Nephron (organoid): Measurements from ENCODE around the gene ANKRD11.
A peak's percentile ranks its signal among the peaks of the same experiment; 100 is the strongest.
"Not testable (repeated sequence)": the region's sequence is repeated elsewhere in the genome, so short reads cannot be mapped to it uniquely, and the experiment has no call there.

Experiments used
- H3K27ac Mint-ChIP-seq, 3 experiments: 2 replicates each; pipeline ENCODE4 v1.8.0; 2020; ENCODE audit warnings: mixed read lengths in 3 of 3, mild to moderate bottlenecking in 2 of 3, moderate library complexity in 1 of 3
- H3K27me3 Mint-ChIP-seq: 2 replicates; pipeline ENCODE4 v1.8.0; 2021; ENCODE audit warnings: low read depth, mild to moderate bottlenecking, moderate library complexity, mixed read lengths
- H3K36me3 Mint-ChIP-seq: 2 replicates; pipeline ENCODE4 v1.8.0; 2020; ENCODE audit warnings: low read depth, mixed read lengths
- H3K4me1 Mint-ChIP-seq: 2 replicates; pipeline ENCODE4 v1.8.0; 2020; ENCODE audit warnings: mixed read lengths
- H3K4me3 Mint-ChIP-seq, 3 experiments: 2 replicates each; pipeline ENCODE4 v1.8.0; 2020; ENCODE audit warnings: mild to moderate bottlenecking in 3 of 3, mixed read lengths in 3 of 3, moderate library complexity in 2 of 3
- H3K9me3 Mint-ChIP-seq: 2 replicates; pipeline ENCODE4 v1.8.0; 2020; ENCODE audit warnings: mixed read lengths
- TF ChIP-seq, protein P1 (sequence below), 3 experiments: fragments of 200-600 bp; sonication (generic); IDR thresholded peaks; one replicate each; pipeline ENCODE4 v1.5.0; 2021; ENCODE audit warnings: antibody characterized with exemption in 3 of 3; ENCODE audit not compliant: unreplicated experiment in 3 of 3

The ANKRD11 gene

DNA sequence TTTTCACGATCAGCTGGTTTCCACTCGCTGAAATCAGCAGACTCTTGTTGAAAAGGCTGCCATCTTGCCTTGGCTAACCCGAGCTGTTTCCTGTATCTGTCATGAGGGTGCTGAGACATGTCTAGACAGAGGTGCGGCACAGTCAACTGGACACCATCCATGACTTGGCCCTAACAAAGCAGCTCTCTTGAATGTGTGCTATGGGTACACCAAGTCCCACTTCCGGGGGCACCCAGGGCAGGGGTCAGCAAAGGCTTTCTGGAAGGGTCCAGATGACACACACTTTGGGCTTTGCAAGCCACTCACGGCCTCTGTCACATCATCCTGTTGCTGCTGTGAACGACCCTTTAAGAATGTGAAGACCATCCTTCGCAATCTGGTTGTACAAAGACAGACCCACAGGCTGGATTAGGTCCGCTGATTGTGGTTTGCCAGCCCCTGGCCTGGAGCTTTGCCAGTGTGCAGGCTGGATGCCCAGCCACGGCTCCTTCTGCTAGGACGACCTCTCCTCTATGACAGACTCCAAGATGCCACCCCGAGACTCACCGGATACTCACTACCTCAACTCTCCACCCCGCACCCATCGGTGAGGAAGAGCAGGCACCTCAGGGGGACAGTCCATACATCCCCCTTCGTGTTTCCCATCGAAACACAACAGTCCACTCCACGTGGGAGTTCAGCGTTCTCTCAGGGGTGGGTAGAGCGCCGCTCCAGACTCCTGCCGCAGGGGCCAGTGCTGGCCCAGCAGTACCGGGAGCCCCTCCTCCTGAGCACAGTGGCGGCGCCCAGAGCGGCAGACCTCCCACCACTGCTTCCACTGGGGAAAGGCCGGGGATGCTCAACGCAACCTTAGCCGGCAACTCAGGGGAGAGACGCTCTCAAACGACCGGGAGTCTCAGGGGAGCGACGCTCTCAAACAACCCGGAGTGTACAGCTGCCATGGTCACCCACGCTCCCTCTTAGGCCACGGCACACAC is 123.5 kb downstream of the ANKRD11 start:
- TF ChIP-seq, protein P1, sequence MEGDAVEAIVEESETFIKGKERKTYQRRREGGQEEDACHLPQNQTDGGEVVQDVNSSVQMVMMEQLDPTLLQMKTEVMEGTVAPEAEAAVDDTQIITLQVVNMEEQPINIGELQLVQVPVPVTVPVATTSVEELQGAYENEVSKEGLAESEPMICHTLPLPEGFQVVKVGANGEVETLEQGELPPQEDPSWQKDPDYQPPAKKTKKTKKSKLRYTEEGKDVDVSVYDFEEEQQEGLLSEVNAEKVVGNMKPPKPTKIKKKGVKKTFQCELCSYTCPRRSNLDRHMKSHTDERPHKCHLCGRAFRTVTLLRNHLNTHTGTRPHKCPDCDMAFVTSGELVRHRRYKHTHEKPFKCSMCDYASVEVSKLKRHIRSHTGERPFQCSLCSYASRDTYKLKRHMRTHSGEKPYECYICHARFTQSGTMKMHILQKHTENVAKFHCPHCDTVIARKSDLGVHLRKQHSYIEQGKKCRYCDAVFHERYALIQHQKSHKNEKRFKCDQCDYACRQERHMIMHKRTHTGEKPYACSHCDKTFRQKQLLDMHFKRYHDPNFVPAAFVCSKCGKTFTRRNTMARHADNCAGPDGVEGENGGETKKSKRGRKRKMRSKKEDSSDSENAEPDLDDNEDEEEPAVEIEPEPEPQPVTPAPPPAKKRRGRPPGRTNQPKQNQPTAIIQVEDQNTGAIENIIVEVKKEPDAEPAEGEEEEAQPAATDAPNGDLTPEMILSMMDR (IDR thresholded peaks at IDR 0.05; ENCODE audit: unreplicated experiment in 3 of 3) = no peak
- Mint-ChIP-seq H3K27me3 (no peaks in the 10 kb centered on the region), H3K4me1 (peaks cover 72% of the 10 kb centered on the region), H3K36me3 (peaks cover 5% of the 10 kb centered on the region), H3K4me3 (no peak overlapping the region), H3K9me3 (no peaks in the 10 kb centered on the region), H3K27ac (peak overlapping the region in 2 of 3 experiments; percentile 52 to 61)

DNA sequence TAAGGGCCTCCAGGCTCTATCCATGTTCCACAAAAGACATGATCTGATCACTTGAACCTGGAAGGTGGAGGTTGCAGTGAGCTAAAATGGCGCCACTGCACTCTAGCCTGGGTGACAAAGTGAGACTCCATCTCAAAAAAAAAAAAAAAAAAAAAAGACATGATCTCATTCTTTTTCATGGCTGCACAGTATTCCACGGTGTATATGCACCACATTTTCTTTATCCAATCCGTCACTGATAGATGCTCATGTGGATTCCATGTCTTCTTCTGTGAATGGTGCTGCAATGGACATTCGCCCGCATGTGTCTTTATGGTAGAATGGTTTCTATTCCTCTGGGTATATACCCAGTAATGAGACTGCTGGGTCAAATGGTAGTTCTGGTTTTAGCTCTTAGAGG is 124.4 kb downstream of the ANKRD11 start:
- H3K27ac Mint-ChIP-seq = no peak overlapping the region
- H3K36me3 Mint-ChIP-seq = peaks cover 2% of the 10 kb centered on the region
- peaks cover 77% of the 10 kb centered on the region for H3K4me1 Mint-ChIP-seq
- TF ChIP-seq, protein P1 (IDR thresholded peaks at IDR 0.05; ENCODE audit: unreplicated experiment in 3 of 3) = no peak
- no peaks in the 10 kb centered on the region for H3K9me3 Mint-ChIP-seq
- no peak overlapping the region for H3K4me3 Mint-ChIP-seq
- no peaks in the 10 kb centered on the region for H3K27me3 Mint-ChIP-seq

DNA sequence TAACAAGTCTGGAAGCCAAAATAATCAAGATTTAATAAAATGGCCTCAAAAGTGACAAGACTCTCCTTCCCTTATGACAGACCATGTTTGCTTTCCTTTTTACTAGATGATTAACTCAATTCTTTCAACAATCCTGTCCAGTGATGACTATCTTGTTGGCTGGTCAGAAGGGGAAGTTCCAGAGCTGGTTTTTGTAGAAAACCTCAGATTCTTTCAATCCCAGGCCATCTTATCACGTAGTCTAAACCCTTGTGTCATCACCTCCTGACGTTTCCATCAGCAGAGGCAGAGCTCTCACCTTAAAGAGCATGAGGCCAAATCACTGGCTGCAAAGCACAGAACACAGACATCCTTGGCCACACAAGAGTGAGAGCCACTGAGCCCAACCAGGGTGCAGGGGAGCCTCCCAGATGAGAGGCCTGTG is 125.3 kb downstream of the ANKRD11 start:
- Mint-ChIP-seq H3K27me3 (no peaks in the 10 kb centered on the region), H3K4me1 (peaks cover 77% of the 10 kb centered on the region), H3K9me3 (no peaks in the 10 kb centered on the region), H3K27ac (peak overlapping the region; percentile 5 to 65 (median 15)), H3K36me3 (no peaks in the 10 kb centered on the region), H3K4me3 (no peak overlapping the region)
- TF ChIP-seq, protein P1 (IDR thresholded peaks at IDR 0.05; ENCODE audit: unreplicated experiment in 3 of 3) = no peak

DNA sequence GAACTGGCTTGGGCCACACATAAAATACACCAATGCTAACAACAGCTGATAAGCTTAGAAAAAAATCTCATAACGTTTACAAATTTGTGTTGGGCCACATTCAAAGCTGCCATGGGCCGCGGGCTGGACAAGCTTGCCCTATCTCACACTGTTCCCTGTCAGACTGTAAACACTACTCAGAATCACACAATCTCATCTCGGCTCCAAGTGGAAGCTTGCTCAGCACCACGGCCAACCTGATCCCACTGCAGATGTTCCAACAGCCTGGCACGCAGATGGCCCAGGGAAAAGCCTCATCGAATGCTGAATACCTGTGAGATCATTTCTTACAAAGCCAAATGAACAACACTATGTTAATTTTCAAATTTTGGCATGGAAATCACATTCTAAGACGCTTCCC is 125.8 kb downstream of the ANKRD11 start:
- Mint-ChIP-seq H3K4me3 (no peak overlapping the region), H3K36me3 (no peaks in the 10 kb centered on the region), H3K4me1 (peaks cover 77% of the 10 kb centered on the region), H3K27ac (peak overlapping the region; percentile 5 to 65 (median 15)), H3K27me3 (no peaks in the 10 kb centered on the region), H3K9me3 (no peaks in the 10 kb centered on the region)
- TF ChIP-seq, protein P1 (IDR thresholded peaks at IDR 0.05; ENCODE audit: unreplicated experiment in 3 of 3) = no peak

DNA sequence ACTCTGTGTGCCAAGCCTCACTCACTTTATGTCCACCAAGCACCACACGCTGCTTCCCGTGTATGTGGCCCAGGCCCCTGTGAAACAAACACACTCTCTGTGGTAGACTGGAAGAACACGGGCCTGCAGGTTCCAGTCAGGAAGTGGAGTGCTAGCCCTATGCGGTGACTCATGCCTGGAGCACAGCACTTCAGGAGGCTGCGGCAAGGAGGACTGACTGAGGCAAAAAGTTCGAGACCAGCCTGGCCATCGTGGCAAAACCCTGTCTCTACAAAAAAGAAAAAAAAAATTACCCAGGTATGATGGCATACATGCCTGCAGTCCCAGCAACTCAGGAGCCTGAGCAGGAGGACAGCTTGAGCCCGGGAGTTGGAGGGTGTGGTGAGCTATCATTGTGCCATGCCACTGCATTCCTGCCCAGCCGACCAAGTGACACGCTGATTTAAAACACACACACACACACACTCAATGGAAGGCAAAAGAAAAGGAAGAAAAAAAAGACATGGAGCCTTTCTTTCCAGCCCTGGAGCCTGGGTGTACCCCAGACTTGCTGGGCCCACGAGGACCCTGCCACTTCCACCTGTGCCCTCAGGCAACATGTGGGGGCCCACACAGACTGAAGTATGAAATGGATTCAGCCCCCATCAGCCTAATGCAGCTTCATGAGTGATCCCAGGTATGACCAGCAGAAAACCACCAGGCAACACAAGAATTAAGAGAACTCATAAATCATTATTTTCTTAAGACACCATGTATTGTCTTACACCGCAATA is 126.6 kb downstream of the ANKRD11 start:
- Mint-ChIP-seq H3K4me1 (peaks cover 77% of the 10 kb centered on the region), H3K27ac (peak overlapping the region in 2 of 3 experiments; percentile 5 to 31), H3K4me3 (no peak overlapping the region)

DNA sequence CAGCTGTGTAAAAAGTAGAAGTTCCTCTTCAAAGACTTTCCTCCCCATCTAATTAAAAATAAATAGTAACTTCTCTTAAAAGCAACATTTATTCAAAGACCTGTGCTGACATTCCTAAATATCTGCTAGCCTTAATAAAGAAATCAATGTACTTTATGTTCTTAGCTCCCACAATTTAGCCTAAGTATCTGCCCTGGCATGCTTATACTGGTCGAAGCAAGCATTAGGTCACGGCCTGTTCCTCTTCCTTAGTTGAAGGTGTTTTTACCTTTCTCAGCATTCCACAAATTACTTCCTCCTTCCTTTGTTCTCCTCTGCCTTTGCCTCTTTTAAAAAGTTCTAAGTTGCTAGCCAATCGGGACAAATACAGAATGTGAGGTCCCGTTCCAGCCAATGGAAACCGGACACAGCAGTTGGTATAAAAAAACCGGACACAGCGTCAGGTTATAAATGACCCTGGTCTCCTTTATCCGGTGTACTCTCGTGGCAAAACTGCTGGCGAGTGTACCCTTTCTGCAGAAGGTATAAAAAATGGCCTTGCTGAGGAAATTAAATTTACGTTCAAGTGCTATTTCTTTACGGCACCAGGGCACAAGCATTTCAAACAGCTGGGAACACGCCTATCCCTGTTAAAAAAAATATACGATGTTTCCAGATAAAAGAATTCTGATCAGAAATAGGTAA is 127.7 kb downstream of the ANKRD11 start:
- H3K27ac Mint-ChIP-seq, H3K27me3 Mint-ChIP-seq, H3K4me3 Mint-ChIP-seq, H3K9me3 Mint-ChIP-seq, H3K36me3 Mint-ChIP-seq: not testable (repeated sequence)
- H3K4me1 Mint-ChIP-seq = peaks cover 76% of the 10 kb centered on the region

More for the DNA sequence above, 126.6 kb downstream of the ANKRD11 start:
- TF ChIP-seq, protein P1 (IDR thresholded peaks at IDR 0.05; ENCODE audit: unreplicated experiment in 3 of 3) = no peak
- no peaks in the 10 kb centered on the region for H3K9me3 Mint-ChIP-seq
- H3K27me3 Mint-ChIP-seq = no peaks in the 10 kb centered on the region
- H3K36me3 Mint-ChIP-seq = no peaks in the 10 kb centered on the region
